Measurements from ENCODE around the gene SIGLEC1.

The SIGLEC1 gene

GRCh38 chr20:3735768-3736167, 23.4 kb upstream of the SIGLEC1 start:
- Histone ChIP-seq H4K20me1 (ENCODE audit: control insufficient read depth, insufficient read depth, low read depth, low read length) (no peaks in the 10 kb centered on the region), H3K36me3 (ENCODE audit: control insufficient read depth, low read length) (no peaks in the 10 kb centered on the region), H3K9me3 (ENCODE audit: control insufficient read depth, insufficient read depth, low read length) (no peaks in the 10 kb centered on the region), H3K4me1 (ENCODE audit: control insufficient read depth, low read length) (no peaks in the 10 kb centered on the region), H3K4me2 (ENCODE audit: low read length) (no peak overlapping the region), H3K79me2 (ENCODE audit: control insufficient read depth, low read length) (no peaks in the 10 kb centered on the region), H3K27ac (ENCODE audit: low read depth, low read length) (no peak overlapping the region), H3F3A (ENCODE audit: control insufficient read depth, insufficient read depth) (no peaks in the 10 kb centered on the region), H3K27me3 (ENCODE audit: control insufficient read depth, low read length) (peaks cover 13% of the 10 kb centered on the region; the same call in 1 of the 2 replicates), H3K9me2 (replicated peaks; ENCODE audit: control insufficient read depth, low read length) (no peaks in the 10 kb centered on the region), H3K4me3 (ENCODE audit: low read length) (no peak overlapping the region)
- no peak for TF ChIP-seq EZH2phosphoT487 (IDR thresholded peaks at IDR 0.05; ENCODE audit: borderline replicate concordance, low read length)
- no peak for TF ChIP-seq CTCF (IDR thresholded peaks at IDR 0.05; ENCODE audit: low read depth, low read length, poor library complexity, severe bottlenecking)

GRCh38 chr20:3734111-3734843, 21.9 kb upstream of the SIGLEC1 start:
- H3K36me3 ChIP-seq (ENCODE audit: control insufficient read depth, low read length), result no peaks in the 10 kb centered on the region
- no peaks in the 10 kb centered on the region for H3F3A ChIP-seq (ENCODE audit: control insufficient read depth, insufficient read depth)
- H3K9me3 ChIP-seq (ENCODE audit: control insufficient read depth, insufficient read depth, low read length), result no peaks in the 10 kb centered on the region
- TF ChIP-seq EZH2phosphoT487 (IDR thresholded peaks at IDR 0.05; ENCODE audit: borderline replicate concordance, low read length) (no peak), CTCF (IDR thresholded peaks at IDR 0.05; ENCODE audit: low read depth, low read length, poor library complexity, severe bottlenecking) (no peak)
- no peak overlapping the region for H3K4me3 ChIP-seq (ENCODE audit: low read length)
- no peak overlapping the region for H3K27ac ChIP-seq (ENCODE audit: low read depth, low read length)
- H3K27me3 ChIP-seq (ENCODE audit: control insufficient read depth, low read length), result peaks cover 24% of the 10 kb centered on the region; the same call in 1 of the 2 replicates
- H3K4me1 ChIP-seq (ENCODE audit: control insufficient read depth, low read length), result no peaks in the 10 kb centered on the region
- no peaks in the 10 kb centered on the region for H4K20me1 ChIP-seq (ENCODE audit: control insufficient read depth, insufficient read depth, low read depth, low read length)
- no peaks in the 10 kb centered on the region for H3K9me2 ChIP-seq (replicated peaks; ENCODE audit: control insufficient read depth, low read length)
- H3K4me2 ChIP-seq (ENCODE audit: low read length), result no peak overlapping the region
- H3K79me2 ChIP-seq (ENCODE audit: control insufficient read depth, low read length), result no peaks in the 10 kb centered on the region

- H3K4me3 ChIP-seq (ENCODE audit: low read length), result no peak overlapping the region
- H3K36me3 ChIP-seq (ENCODE audit: control insufficient read depth, low read length), result no peaks in the 10 kb centered on the region
- H3K4me1 ChIP-seq (ENCODE audit: control insufficient read depth, low read length), result no peaks in the 10 kb centered on the region
- H3K9me2 ChIP-seq (replicated peaks; ENCODE audit: control insufficient read depth, low read length), result no peaks in the 10 kb centered on the region
- no peak overlapping the region for H3K27ac ChIP-seq (ENCODE audit: low read depth, low read length)
- no peaks in the 10 kb centered on the region for H3K79me2 ChIP-seq (ENCODE audit: control insufficient read depth, low read length)
- TF ChIP-seq EZH2phosphoT487 (IDR thresholded peaks at IDR 0.05; ENCODE audit: borderline replicate concordance, low read length), result no peak
- TF ChIP-seq CTCF (IDR thresholded peaks at IDR 0.05; ENCODE audit: low read depth, low read length, poor library complexity, severe bottlenecking), result no peak
- peaks cover 32% of the 10 kb centered on the region for H3K27me3 ChIP-seq (ENCODE audit: control insufficient read depth, low read length)
- H3K4me2 ChIP-seq (ENCODE audit: low read length), result no peak overlapping the region
- H3K9me3 ChIP-seq (ENCODE audit: control insufficient read depth, insufficient read depth, low read length), result no peaks in the 10 kb centered on the region
- no peaks in the 10 kb centered on the region for H4K20me1 ChIP-seq (ENCODE audit: control insufficient read depth, insufficient read depth, low read depth, low read length)
- no peaks in the 10 kb centered on the region for H3F3A ChIP-seq (ENCODE audit: control insufficient read depth, insufficient read depth)
Measured at GRCh38 chr20:3733119-3733995, 21.0 kb upstream of the SIGLEC1 start.
